ENCODE data around the gene PSMD12. TPM values are rescaled to one million over a fixed set of nuclear protein-coding genes. Genes with fewer than 3 reads are reported as not detected.

Gene PSMD12
- total RNA-seq, 1 donor from 2014 or later: 55.7 TPM

DNA sequence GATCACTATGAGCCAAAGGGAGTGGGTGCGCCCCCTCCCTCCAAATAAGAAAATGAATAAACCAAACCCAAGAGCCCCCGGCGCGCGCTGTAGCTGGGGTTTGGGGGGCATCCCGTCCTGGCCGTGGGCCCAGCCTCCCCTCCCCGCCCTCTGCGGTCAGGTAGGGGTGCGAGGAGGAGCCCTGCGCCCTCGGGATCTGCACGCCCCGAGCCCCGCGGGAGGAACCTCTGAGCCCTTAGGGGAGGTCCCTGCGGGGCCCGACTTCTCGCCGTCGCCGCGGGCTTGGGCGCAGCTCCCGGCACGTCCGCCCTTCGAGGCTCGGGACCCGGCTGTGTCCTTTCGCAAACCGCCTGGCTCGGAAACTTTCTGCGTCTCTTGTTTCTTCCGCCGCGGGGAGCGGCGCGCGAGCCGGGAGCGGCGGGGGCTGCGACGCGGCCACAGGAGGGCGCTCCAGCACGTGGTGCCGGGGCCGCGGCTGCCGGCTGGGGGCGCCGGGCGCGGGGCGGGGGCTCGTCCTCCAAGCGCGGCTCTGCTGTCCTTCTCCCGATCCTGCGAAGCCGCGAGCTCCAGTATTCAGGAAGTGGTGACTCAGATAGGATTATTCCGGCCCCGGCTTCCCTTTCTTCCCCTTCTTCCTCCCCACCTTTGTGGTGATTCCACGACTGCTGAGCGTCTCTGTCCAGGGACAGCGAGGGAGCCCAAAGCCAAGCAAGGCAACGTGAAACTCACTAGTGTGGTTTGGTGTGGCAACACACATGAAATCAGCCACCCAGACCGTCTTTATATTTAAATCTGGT lies 12.3 kb upstream of the PSMD12 start:
- Mint-ChIP-seq H3K4me1 (ENCODE audit: low read depth, unreplicated experiment) (peaks cover 16% of the 10 kb centered on the region), H3K9me3 (ENCODE audit: unreplicated experiment) (peaks cover 4% of the 10 kb centered on the region), H3K4me3 (ENCODE audit: unreplicated experiment) (peak overlapping the region; percentile 92), H3K27ac (ENCODE audit: unreplicated experiment) (peak overlapping the region; percentile 50), H3K36me3 (ENCODE audit: unreplicated experiment) (no peaks in the 10 kb centered on the region), H3K27me3 (ENCODE audit: unreplicated experiment) (peaks cover 2% of the 10 kb centered on the region)
- TF ChIP-seq, protein P1, sequence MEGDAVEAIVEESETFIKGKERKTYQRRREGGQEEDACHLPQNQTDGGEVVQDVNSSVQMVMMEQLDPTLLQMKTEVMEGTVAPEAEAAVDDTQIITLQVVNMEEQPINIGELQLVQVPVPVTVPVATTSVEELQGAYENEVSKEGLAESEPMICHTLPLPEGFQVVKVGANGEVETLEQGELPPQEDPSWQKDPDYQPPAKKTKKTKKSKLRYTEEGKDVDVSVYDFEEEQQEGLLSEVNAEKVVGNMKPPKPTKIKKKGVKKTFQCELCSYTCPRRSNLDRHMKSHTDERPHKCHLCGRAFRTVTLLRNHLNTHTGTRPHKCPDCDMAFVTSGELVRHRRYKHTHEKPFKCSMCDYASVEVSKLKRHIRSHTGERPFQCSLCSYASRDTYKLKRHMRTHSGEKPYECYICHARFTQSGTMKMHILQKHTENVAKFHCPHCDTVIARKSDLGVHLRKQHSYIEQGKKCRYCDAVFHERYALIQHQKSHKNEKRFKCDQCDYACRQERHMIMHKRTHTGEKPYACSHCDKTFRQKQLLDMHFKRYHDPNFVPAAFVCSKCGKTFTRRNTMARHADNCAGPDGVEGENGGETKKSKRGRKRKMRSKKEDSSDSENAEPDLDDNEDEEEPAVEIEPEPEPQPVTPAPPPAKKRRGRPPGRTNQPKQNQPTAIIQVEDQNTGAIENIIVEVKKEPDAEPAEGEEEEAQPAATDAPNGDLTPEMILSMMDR (IDR thresholded peaks at IDR 0.05; ENCODE audit: partially characterized antibody, unreplicated experiment): peak; percentile 65
- DNase-seq: peak; percentile 85

DNA sequence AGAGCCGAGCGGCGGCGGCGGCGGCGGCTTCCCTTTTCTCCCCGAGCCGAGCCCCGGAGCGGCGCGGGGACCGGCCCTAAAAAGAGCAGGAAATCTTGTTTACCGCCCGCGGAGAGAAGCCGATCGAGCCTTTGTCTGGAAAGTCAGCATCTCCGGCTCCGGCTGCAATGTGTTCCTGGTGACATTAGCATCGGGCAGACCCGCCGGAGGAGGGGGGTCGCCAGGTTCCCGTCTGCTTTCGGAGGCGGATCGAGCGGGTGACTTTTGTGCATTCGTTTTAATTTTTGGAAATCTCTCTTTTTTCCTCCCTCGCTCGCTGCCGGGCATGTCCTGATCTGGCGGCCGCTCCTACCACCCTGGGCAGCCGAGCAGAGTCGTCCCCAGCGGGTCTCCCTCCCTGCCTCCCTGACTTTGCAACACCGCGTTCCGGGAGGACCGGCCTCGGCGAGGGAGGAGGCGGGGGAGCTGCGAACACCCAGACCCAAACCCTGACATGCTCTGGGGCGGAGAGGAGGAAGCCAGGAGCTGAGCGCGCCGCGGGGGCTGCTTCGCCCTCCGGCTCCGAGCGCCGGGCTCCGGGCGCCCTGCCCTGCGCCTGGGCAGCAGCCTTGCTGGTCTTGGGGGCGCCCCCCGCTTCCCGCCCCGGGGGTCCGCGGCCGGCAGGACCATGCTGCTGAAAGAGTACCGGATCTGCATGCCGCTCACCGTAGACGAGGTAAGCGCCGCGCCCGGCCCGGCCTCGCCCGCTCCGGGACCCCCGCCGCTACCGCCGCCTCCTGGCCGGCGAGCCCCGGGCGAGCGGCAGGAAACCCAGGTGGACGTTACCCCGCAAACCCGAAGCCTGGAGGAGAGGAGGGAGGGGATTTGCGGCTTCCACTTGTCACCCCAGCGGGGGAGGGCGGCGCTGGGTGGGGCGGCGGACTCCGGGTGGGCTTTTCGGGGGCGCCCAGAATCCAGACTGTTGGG lies 11.4 kb upstream of the PSMD12 start:
- peak overlapping the region; percentile 82 for H3K4me3 Mint-ChIP-seq (ENCODE audit: unreplicated experiment)
- H3K36me3 Mint-ChIP-seq (ENCODE audit: unreplicated experiment): no peaks in the 10 kb centered on the region
- H3K4me1 Mint-ChIP-seq (ENCODE audit: low read depth, unreplicated experiment): peaks cover 16% of the 10 kb centered on the region
- H3K27ac Mint-ChIP-seq (ENCODE audit: unreplicated experiment): peak overlapping the region; percentile 76
- peaks cover 4% of the 10 kb centered on the region for H3K9me3 Mint-ChIP-seq (ENCODE audit: unreplicated experiment)
- TF ChIP-seq, protein P1 (IDR thresholded peaks at IDR 0.05; ENCODE audit: partially characterized antibody, unreplicated experiment): no peak
- H3K27me3 Mint-ChIP-seq (ENCODE audit: unreplicated experiment): peaks cover 2% of the 10 kb centered on the region
- DNase-seq: peak; percentile 72

DNA sequence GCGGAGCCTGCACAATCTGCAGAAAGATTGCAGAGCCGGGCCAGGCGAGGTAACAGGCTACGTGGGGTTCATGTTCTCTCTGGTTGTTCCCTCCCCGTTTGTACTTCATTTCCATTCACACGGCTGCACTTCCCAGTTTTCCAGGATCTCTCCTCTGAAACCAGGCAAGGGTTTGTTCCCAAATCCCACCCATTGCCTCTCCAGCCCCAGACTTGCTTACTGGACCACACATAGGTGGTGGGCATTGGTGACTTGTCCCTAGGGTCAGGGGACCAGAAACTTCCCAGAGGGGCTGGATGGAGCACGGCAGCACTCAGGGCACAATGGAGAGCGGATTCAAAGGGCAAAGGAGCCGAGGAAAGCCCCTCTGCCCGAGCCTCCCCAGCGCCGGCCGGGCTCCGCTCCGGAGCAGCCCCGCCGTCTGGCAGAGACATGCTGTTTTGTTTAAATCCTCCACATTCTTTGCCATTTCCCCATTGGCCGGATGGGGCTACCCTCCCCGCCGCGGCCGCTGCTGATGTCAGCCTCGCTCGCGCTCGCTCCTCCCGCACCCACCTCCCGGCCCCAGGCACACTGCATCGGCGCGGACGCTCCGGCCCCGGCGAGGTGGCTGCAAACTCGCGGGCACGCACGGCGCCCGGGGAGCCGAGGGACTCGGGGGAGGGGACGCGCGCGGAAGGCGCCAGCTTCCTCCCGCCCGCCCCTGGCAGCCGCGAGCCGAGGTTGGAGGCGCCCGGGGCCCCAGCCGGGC lies 10.5 kb upstream of the PSMD12 start, which contains the start of gene PITPNC1:
Gene PITPNC1, plus strand, starts transcription at position 545 of the 751 bp plus-strand sequence.
- TF ChIP-seq, protein P1 (IDR thresholded peaks at IDR 0.05; ENCODE audit: partially characterized antibody, unreplicated experiment): no peak
- H3K9me3 Mint-ChIP-seq (ENCODE audit: unreplicated experiment): peaks cover 4% of the 10 kb centered on the region
- DNase-seq: peak; percentile 89
- H3K36me3 Mint-ChIP-seq (ENCODE audit: unreplicated experiment): no peaks in the 10 kb centered on the region
- peak within 1 kb of the TSS; percentile 87 for H3K27ac Mint-ChIP-seq (ENCODE audit: unreplicated experiment)
- H3K27me3 Mint-ChIP-seq (ENCODE audit: unreplicated experiment): peaks cover 2% of the 10 kb centered on the region
- H3K4me1 Mint-ChIP-seq (ENCODE audit: low read depth, unreplicated experiment): peaks cover 16% of the 10 kb centered on the region
- H3K4me3 Mint-ChIP-seq (ENCODE audit: unreplicated experiment): peak within 1 kb of the TSS; percentile 92

DNA sequence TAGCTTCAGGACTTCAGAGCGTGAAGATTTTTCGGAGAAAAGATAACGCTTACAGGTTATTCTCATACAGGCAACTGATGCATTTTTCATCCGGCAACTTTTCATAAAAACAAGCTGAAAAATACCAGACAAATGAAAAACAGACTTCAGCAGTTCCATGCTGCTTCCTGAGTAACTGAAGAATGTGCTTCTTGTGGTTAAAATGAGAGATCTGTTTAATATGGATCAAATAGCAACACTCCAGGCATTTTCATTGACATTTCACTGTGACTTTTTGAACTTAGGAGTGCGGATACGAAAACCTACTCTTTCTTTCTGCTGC lies 10.0 kb upstream of the PSMD12 start:
- Mint-ChIP-seq H3K27ac (ENCODE audit: unreplicated experiment) (peak overlapping the region; percentile 87), H3K9me3 (ENCODE audit: unreplicated experiment) (peaks cover 4% of the 10 kb centered on the region), H3K36me3 (ENCODE audit: unreplicated experiment) (no peaks in the 10 kb centered on the region), H3K4me3 (ENCODE audit: unreplicated experiment) (peak overlapping the region; percentile 92), H3K4me1 (ENCODE audit: low read depth, unreplicated experiment) (peaks cover 16% of the 10 kb centered on the region), H3K27me3 (ENCODE audit: unreplicated experiment) (peaks cover 2% of the 10 kb centered on the region)
- TF ChIP-seq, protein P1 (IDR thresholded peaks at IDR 0.05; ENCODE audit: partially characterized antibody, unreplicated experiment): no peak
- no peak for DNase-seq

Data from glutamatergic neuron (in vitro differentiated cells).